Skeletal muscle satellite cell (primary cell): Measurements from ENCODE around the gene TYW1.
"Not testable (repeated sequence)": the region's sequence is repeated elsewhere in the genome, so short reads cannot be mapped to it uniquely, and the experiment has no call there.

Source experiments
- H3K27me3 ChIP-seq: 2 replicates; pipeline ENCODE4 v1.7.0; 2013; ENCODE audit warnings: low read length; ENCODE audit not compliant: control insufficient read depth, insufficient read depth
- H3K36me3 ChIP-seq: 2 replicates; pipeline ENCODE4 v1.7.0; 2013; ENCODE audit warnings: mild to moderate bottlenecking, control low read depth, low read length; ENCODE audit not compliant: insufficient read depth
- H3K4me1 ChIP-seq: 2 replicates; pipeline ENCODE4 v1.7.0; 2013; ENCODE audit warnings: low read length; ENCODE audit not compliant: control insufficient read depth, insufficient read depth
- H3K4me2 ChIP-seq: 2 replicates; pipeline ENCODE4 v1.7.0; 2013; ENCODE audit warnings: mild to moderate bottlenecking, low read length
- H3K4me3 ChIP-seq: 2 replicates; pipeline ENCODE4 v1.7.0; 2013; ENCODE audit warnings: low read length
- H3K9ac ChIP-seq: 2 replicates; pipeline ENCODE4 v1.7.0; 2013; ENCODE audit warnings: mild to moderate bottlenecking, low read depth, low read length, moderate library complexity
- H3K9me3 ChIP-seq: replicated peaks from 2 replicates; pipeline ENCODE4 v1.7.0; 2013; ENCODE audit warnings: mild to moderate bottlenecking, control low read depth, low read length

The TYW1 gene

DNA sequence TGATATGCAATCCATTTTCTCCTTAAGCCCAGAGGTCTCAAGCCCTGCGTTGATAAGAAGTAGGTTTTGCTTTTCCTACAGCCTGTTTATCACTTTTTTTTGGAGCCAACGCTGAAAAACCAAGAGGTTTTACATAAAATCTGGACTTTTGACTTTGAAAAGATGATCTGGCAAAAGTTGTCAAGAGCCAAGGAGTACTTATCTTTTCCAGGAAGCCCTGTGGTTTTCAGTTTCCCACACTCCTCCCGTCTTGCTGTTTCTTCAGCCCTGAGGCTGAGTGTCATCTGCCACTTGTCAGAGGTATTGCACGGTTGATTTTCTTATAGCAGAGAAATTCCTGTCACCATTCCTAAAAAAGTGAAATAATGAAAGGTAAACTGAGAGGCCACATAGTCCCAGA lies 108.7 kb downstream of the TYW1 start:
- Histone ChIP-seq H3K36me3 (no peaks in the 10 kb centered on the region), H3K4me2 (no peak overlapping the region), H3K4me1 (no peaks in the 10 kb centered on the region), H3K9ac (no peak overlapping the region), H3K27me3 (no peaks in the 10 kb centered on the region), H3K9me3 (no peaks in the 10 kb centered on the region), H3K4me3 (no peak overlapping the region)

DNA sequence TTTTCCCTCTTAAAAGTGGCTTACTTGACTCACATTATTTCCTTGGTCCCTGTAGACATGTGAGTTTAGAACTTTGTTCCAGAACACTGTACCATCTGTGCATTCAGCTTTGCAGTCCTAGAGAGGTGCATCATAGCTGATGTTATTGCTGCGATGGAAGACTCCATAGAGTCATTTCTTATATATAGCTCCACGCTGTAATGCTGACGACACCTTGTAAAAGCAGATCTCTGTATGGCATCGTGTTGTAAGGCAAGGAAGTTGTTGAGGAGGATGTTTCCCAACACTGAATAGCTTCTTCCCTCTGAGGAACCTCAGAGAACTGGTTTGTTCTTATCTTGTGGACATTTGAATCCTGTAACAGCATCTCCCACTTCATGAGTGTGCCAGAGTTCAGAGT lies 109.6 kb downstream of the TYW1 start:
- not testable (repeated sequence) for H3K4me2 ChIP-seq, H3K27me3 ChIP-seq, H3K4me1 ChIP-seq, H3K9me3 ChIP-seq, H3K4me3 ChIP-seq, H3K36me3 ChIP-seq, H3K9ac ChIP-seq

DNA sequence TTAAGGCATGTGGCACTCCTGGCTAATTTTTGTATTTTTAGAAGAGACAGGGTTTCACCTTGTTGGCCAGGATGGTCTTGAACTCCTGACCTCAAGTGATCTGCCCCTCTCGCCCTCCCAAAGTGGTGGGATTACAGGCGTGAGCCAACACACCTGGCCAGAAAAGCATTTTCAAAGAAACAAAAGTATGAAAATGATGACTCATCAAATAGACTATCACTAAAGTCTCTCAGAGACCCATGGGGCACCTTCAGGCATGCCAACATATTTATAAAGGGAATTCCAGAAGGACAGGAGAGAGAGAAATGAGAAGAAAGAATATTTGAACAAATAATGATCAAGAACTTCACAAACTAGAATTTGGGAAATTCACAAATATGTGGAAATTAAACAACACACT lies 114.7 kb downstream of the TYW1 start:
- H3K4me2 ChIP-seq, H3K4me1 ChIP-seq, H3K36me3 ChIP-seq, H3K27me3 ChIP-seq, H3K9me3 ChIP-seq, H3K4me3 ChIP-seq, H3K9ac ChIP-seq: not testable (repeated sequence)

DNA sequence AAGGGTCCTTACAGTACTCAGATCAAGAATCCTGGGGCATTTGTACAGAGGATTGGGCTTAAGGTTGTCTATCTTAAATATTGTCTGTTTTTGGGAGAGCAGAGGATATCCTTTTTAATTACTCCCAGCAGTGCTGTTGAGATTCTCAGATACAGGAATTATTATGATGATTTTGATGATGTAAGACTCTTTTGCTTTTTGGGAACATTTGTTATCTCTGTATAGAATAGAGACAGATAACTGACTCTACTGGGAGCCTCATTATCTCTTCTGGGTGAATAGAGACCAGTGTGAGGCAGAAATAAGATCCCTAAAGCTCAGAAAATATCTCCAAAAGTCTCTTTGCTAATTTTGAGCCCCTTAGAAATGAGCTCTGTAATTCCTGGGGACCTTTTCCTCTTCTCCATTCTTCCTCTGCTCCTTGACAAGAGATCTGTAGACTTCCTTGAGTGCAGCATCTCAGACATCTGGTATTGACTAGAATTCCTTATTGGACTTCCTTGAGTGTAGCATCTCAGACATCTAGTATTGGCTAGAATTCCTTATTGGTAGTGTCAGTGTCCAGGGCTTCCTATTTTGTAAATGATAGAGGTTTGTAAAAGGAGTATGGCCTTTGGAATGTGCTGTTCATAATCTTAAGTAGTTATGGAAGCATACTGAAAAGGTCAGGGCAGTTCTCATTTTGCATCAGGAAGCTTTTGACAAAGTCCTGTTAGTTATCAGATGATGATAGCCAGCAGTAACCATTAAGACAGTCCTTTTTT lies 118.0 kb downstream of the TYW1 start:
- H3K9ac ChIP-seq, H3K4me3 ChIP-seq, H3K36me3 ChIP-seq, H3K9me3 ChIP-seq, H3K4me2 ChIP-seq, H3K27me3 ChIP-seq, H3K4me1 ChIP-seq: not testable (repeated sequence)

DNA sequence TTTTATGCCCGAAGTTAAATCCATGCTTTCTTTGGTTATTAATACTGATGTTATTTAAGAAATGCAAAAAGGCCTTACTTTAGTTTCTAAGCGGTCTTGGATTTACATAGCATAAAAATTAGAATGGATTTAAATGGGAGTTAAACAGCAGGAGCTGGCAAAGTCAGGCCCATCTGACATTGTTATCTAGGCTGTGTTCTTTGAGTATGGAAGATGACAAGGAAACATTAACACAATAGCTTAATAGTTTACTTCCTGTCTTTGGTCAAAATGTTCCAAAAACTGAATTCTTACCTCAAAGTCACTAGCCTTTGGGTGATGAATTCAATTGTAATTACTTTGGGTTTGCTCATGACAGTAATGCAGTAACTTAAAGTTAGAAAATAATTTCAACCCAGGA lies 123.9 kb downstream of the TYW1 start:
- H3K9me3 ChIP-seq, H3K36me3 ChIP-seq, H3K27me3 ChIP-seq, H3K4me1 ChIP-seq, H3K9ac ChIP-seq, H3K4me2 ChIP-seq, H3K4me3 ChIP-seq: not testable (repeated sequence)

DNA sequence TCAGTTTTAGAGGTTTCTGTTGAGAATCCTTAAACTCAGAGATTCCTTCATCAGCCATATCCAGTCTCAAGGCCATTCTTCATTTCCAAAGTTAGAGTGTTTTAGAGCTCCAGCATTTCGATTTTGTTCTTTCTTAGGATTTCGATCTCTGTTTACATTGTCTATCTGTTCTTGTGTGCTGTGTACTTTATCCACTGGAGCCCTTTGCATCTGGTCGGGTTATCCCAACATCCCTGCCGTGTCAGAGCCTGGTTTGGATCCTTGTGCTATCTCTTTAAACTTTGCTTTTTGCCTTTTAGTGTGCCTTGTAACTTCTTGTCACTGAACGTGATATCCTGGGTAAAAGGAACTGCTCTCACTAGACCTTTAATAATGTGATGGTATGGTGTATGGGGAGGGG lies 131.6 kb downstream of the TYW1 start:
- not testable (repeated sequence) for H3K4me3 ChIP-seq

DNA sequence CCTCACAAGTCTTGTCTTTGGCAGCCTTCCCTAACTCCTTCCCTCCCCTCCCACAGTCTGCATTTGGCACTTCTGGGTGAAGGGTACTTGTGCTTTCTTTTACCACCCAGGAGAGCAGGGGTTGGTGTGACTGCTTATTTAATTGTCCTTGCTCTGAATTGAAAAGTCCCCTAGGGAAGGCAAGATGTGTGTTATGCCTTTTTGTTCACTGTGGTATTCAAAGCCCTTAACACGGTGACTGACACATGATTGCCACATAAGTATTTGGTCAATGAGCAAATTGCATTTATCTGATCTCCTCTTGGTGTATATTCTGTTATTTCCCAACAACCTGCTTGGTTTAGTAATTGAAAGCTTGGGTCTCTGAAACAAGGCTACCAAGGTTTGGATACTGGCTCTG lies 134.1 kb downstream of the TYW1 start:
- H3K27me3 ChIP-seq, H3K4me2 ChIP-seq, H3K36me3 ChIP-seq, H3K9me3 ChIP-seq, H3K9ac ChIP-seq, H3K4me3 ChIP-seq: not testable (repeated sequence)
- peaks cover 14% of the 10 kb centered on the region for H3K4me1 ChIP-seq

More for the DNA sequence above, 131.6 kb downstream of the TYW1 start:
- H3K9me3 ChIP-seq, H3K27me3 ChIP-seq, H3K9ac ChIP-seq, H3K4me2 ChIP-seq, H3K36me3 ChIP-seq, H3K4me1 ChIP-seq: not testable (repeated sequence)

DNA sequence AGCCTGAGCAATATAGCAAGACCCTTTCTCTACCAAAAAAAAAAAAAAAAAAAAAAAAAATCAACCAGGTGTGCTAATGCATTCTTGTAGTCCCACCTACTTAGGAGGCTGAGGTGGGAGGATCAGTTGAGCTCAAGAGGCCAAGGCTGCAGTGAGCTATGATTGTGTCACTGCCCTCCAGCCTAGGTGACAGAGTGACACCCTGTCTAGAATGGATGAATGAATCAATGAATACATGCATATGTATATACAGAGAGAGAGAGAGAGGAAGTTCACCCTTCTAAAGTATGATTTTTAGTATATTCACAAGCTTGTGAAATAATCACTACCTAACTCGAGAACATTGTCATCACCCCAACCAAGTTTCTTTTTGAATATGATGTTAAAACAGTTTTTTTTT lies 138.3 kb downstream of the TYW1 start:
- H3K4me3 ChIP-seq, H3K9me3 ChIP-seq, H3K36me3 ChIP-seq, H3K9ac ChIP-seq, H3K4me2 ChIP-seq, H3K4me1 ChIP-seq, H3K27me3 ChIP-seq: not testable (repeated sequence)

DNA sequence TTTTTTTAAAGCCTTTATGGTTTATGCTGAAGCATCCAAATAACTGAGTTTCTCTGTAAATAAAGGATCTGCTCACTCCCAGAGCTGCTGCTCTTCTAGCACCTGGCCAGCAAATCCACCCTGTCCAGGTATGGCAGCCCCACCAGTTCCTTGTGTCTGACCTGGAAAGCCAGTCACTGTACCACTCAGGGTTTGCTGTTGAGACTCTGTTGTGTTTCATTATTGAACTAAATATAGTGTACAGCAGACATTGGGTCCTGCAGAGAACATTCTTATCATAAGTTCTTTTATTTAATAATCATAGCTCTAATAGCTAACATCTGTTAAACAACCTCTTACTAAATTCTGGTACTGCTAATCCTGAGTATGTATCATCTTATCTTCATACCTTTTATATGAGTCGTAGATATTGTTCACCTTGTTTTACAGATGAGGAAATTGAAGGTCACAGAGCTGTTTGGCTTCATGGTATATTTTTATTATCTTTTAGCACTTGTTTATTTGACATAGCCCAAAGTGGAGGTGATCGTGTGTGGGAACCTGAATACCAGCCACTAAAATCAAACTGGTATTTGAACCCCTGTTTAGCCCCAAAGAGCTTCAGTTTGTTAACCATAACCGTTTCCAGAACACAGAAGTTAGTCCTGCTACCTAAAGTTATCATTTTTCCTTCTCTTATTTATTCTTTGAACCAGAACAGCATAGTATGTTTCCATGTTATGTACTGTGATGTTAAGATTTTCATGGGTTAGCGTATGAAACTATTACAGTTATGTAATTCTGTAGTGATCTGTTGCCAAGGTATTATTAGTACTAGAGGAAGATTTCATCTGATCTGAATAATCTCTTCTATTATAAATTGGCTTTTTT lies 139.2 kb downstream of the TYW1 start:
- not testable (repeated sequence) for H3K9me3 ChIP-seq, H3K4me3 ChIP-seq, H3K4me2 ChIP-seq, H3K4me1 ChIP-seq, H3K36me3 ChIP-seq, H3K27me3 ChIP-seq, H3K9ac ChIP-seq

DNA sequence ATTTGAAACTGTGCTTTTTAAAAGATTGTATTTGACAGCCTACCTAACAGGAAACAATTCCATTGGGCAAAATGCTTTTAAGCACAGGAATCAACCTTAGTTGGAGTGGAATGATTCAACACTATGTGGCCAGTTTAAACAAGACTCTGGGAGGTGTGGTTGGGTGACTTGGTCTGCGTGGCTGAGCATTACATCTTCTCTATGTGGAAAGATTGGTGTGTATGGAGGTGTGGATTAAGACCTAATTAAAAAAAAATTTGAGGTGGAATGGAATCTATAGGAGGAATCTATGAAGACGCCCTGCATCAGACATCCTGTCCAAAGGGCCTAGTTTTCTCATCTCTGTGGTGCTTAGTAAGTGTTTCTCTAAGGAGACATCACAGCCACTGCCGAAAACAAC lies 140.9 kb downstream of the TYW1 start:
- not testable (repeated sequence) for H3K4me3 ChIP-seq, H3K9me3 ChIP-seq, H3K9ac ChIP-seq, H3K4me1 ChIP-seq, H3K27me3 ChIP-seq, H3K4me2 ChIP-seq, H3K36me3 ChIP-seq

DNA sequence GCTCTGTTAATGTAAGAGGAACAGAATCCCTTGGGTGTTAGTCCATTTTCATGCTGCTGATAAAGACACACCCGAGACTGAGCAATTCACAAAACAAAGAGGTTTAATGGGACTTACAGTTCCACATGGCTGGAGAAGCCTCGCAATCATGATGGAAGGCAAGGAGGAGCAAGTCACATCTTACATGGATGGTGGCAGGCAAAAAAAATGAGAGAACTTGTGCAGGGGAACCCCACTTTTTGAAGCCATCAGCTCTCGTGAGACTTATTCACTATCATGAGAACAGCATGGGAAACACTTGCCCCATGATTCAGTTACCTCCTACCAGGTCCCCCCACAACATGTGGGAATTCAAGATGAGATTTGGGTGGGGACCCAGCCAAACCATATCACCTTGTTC lies 143.2 kb downstream of the TYW1 start:
- H3K4me1 ChIP-seq, H3K4me2 ChIP-seq, H3K9me3 ChIP-seq, H3K4me3 ChIP-seq, H3K9ac ChIP-seq, H3K27me3 ChIP-seq, H3K36me3 ChIP-seq: not testable (repeated sequence)

DNA sequence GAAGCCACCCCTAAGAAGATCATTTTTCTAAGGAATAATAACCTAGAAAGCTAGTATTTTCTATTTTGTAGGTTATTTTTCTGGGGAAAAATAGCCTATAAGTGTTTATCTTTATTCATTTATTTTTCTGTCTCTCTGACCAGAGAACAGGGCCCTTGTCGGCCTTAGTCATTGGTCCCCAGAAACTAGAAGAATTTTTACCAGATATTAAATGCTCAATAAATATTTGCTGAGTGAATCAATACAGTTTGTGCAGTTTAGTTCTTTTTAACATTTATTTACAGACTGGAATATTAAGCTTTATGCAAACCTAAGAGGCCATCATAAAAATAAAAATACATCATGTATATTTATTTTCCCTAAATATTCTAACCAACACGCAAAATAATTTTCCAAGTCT lies 144.4 kb downstream of the TYW1 start:
- not testable (repeated sequence) for H3K9ac ChIP-seq, H3K36me3 ChIP-seq, H3K9me3 ChIP-seq, H3K4me2 ChIP-seq, H3K4me1 ChIP-seq, H3K4me3 ChIP-seq, H3K27me3 ChIP-seq
